ENCODE results near the gene ACYP2.

DNA sequence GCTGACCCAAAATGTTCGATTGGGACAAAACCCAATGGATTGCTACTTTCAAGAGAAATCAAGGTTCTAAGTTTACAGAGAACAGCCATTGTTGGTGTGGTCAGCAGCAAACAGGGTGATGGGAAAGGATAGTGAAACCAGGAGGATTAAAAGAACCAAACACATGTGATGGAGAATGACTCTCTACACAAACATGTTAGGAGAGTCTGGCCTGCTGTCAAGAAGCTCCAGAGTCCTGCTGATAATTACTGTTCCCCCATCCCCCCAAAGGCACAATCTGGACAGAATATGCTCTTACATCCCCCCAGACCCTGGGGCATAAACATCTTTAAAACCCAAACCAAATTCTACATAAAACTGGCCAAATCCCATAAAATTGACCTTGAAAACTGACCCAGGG lies 32.0 kb upstream of the ACYP2 start:
- TF ChIP-seq, protein P1, sequence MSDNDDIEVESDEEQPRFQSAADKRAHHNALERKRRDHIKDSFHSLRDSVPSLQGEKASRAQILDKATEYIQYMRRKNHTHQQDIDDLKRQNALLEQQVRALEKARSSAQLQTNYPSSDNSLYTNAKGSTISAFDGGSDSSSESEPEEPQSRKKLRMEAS (IDR thresholded peaks at IDR 0.05; ENCODE audit: low read depth, low read length): no peak
- no peak for TF ChIP-seq POLR2A (IDR thresholded peaks at IDR 0.05; ENCODE audit: extremely low read depth, insufficient read length)

Data from NB4 (cell line).